Measurements from ENCODE around the gene LDOC1. TPM values are rescaled to one million over a fixed set of nuclear protein-coding genes. Genes with fewer than 3 reads are reported as not detected.

The LDOC1 gene
- total and polyA plus RNA-seq, 8 donors = 21.6 to 77.5 (median 70.9) TPM

Other genes starting within 250 kb of the LDOC1 start
- not detected for gene SPANXB1, start 174.5 kb downstream of the LDOC1 start, total RNA-seq
- not detected for gene SPANXB1, start 174.5 kb downstream of the LDOC1 start, polyA plus RNA-seq (ENCODE audit: insufficient read length in 6 of 6)
- not detected for gene SPANXC, start 65.4 kb upstream of the LDOC1 start, total RNA-seq
- not detected for gene SPANXC, start 65.4 kb upstream of the LDOC1 start, polyA plus RNA-seq (ENCODE audit: insufficient read length in 6 of 6)

Measured in left lung (tissue), 8 donors.